T-helper 1 cell treated with Interleukin-12 subunit alpha and Interleukin-12 subunit beta and Interleukin-4 antibody, amounts not matched to agents 30 μg/mL and 1 μg/mL, for 36 hours (primary cell): ENCODE results near the gene IL6R.
A peak's percentile ranks its signal among the peaks of the same experiment; 100 is the strongest.
"Not testable (repeated sequence)": the region's sequence is repeated elsewhere in the genome, so short reads cannot be mapped to it uniquely, and the experiment has no call there.

ENCODE experiments used
- H3K27ac Mint-ChIP-seq: one replicate; pipeline ENCODE4 v1.8.0; 2021; ENCODE audit warnings: mild to moderate bottlenecking, mixed read lengths
- H3K27me3 Mint-ChIP-seq: one replicate; pipeline ENCODE4 v1.8.0; 2021; ENCODE audit warnings: low read depth, mixed read lengths
- H3K36me3 Mint-ChIP-seq: one replicate; pipeline ENCODE4 v1.8.0; 2021; ENCODE audit warnings: low read depth, mixed read lengths
- H3K4me1 Mint-ChIP-seq: one replicate; pipeline ENCODE4 v1.8.0; 2021; ENCODE audit warnings: low read depth, mixed read lengths
- H3K4me3 Mint-ChIP-seq: one replicate; pipeline ENCODE4 v1.8.0; 2021; ENCODE audit warnings: mild to moderate bottlenecking, moderate library complexity, mixed read lengths
- H3K9me3 Mint-ChIP-seq: one replicate; pipeline ENCODE4 v1.8.0; 2021; ENCODE audit warnings: mixed read lengths

The IL6R gene

DNA sequence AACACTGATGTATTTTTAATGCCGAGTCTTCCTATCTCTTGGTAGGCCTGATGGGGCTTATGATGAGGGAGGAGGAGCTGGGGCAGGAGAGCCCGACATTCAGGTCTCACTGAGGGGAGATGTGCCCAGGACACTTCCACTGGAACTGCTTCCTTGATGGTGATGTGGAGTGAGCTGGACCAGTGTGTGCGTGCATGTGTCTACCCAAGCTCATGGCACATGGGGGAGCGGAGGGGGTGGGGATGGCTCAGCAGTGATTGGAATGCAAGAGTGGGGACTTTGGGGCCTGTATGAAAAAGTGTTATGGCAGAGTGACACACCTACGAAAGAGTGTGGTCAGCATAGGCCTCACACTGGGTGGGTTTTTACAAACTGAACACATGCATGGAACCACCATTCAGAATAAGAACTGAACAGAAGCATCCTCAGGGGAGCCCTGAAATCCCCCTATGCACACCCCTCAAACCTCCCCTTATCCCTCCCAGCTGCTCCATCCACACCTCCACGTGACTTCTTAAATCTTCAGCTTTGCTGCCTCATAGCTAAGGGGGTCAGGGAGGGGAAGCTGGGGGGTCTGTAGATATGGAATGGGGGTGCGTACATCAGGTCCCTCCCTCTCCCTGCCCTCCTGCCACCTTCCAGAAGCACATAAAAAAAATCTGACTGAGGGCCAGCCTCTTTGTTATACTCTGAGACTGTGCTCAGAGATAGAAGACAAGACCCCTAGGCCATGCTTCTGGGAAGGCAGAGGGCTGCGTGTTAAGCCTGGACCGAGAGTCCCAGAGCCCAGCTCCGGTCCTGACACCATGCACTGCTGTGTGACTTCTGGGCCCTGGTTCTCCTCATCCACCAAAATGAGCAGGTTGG is 11.6 kb downstream of the IL6R start:
- peaks cover 27% of the 10 kb centered on the region for H3K4me1 Mint-ChIP-seq
- H3K36me3 Mint-ChIP-seq: no peaks in the 10 kb centered on the region
- H3K27ac Mint-ChIP-seq: no peak overlapping the region
- no peaks in the 10 kb centered on the region for H3K9me3 Mint-ChIP-seq
- H3K4me3 Mint-ChIP-seq: no peak overlapping the region
- H3K27me3 Mint-ChIP-seq: no peaks in the 10 kb centered on the region

- H3K4me1 Mint-ChIP-seq: peaks cover 27% of the 10 kb centered on the region
- no peaks in the 10 kb centered on the region for H3K36me3 Mint-ChIP-seq
- H3K4me3 Mint-ChIP-seq: no peak overlapping the region
- no peaks in the 10 kb centered on the region for H3K9me3 Mint-ChIP-seq
- no peaks in the 10 kb centered on the region for H3K27me3 Mint-ChIP-seq
- no peak overlapping the region for H3K27ac Mint-ChIP-seq
These were observed 12.1 kb downstream of the IL6R start for GRCh38 chr1:154417338-154417608.

DNA sequence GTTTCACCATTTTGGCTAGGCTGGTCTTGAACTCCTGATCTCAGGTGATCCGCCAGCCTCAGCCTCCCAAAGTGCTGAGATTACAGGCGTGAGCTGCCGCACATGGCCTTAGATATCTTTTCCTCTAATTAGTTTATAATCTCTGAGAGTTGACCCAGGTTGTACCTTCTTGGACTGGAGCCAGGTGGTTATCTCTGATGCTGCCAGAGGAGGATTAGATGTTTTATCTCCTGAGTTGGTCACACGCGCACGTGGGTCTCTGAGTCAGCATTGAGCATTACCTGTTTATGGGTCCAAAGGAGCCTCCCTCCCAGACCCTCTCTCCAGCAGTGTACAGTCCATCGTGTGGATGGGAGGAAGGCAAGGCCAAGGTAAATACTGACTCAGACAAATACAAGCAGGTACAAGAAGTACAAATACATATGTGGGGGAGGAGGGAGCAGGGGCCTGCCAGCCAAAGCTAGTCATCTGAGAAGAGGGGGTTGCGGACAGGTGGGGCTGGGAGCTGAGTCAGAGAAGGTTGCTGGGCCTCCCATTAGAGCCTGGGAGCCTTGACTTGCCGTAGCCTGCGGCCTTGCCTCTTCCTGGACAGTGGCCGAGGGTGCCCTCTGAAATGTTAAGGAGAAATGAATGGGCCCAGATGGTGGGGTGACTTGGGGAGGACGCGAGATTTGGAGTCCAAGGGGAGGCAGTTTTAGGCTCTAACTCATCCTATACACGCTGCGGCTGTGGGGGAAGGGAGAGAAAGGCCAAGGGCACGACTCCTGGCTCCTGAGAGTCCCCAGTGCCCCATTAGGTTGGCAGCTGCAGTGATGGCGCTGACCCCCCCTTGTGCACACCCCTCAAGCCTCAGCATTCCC is 13.1 kb downstream of the IL6R start:
- H3K27me3 Mint-ChIP-seq: no peaks in the 10 kb centered on the region
- H3K4me1 Mint-ChIP-seq: peaks cover 27% of the 10 kb centered on the region
- peak overlapping the region; percentile 68 for H3K27ac Mint-ChIP-seq
- no peak overlapping the region for H3K4me3 Mint-ChIP-seq
- no peaks in the 10 kb centered on the region for H3K9me3 Mint-ChIP-seq
- no peaks in the 10 kb centered on the region for H3K36me3 Mint-ChIP-seq

GRCh38 chr1:154418923-154419619 is 13.9 kb downstream of the IL6R start:
- H3K9me3 Mint-ChIP-seq: no peaks in the 10 kb centered on the region
- peak overlapping the region; percentile 57 for H3K4me3 Mint-ChIP-seq
- no peaks in the 10 kb centered on the region for H3K27me3 Mint-ChIP-seq
- H3K4me1 Mint-ChIP-seq: peaks cover 27% of the 10 kb centered on the region
- peak overlapping the region; percentile 68 for H3K27ac Mint-ChIP-seq
- H3K36me3 Mint-ChIP-seq: no peaks in the 10 kb centered on the region

- Mint-ChIP-seq H3K27ac (peak overlapping the region; percentile 68), H3K27me3 (no peaks in the 10 kb centered on the region), H3K4me3 (peak overlapping the region; percentile 57), H3K36me3 (no peaks in the 10 kb centered on the region), H3K9me3 (no peaks in the 10 kb centered on the region), H3K4me1 (peaks cover 27% of the 10 kb centered on the region)
These were observed 14.8 kb downstream of the IL6R start for GRCh38 chr1:154419620-154420571.

DNA sequence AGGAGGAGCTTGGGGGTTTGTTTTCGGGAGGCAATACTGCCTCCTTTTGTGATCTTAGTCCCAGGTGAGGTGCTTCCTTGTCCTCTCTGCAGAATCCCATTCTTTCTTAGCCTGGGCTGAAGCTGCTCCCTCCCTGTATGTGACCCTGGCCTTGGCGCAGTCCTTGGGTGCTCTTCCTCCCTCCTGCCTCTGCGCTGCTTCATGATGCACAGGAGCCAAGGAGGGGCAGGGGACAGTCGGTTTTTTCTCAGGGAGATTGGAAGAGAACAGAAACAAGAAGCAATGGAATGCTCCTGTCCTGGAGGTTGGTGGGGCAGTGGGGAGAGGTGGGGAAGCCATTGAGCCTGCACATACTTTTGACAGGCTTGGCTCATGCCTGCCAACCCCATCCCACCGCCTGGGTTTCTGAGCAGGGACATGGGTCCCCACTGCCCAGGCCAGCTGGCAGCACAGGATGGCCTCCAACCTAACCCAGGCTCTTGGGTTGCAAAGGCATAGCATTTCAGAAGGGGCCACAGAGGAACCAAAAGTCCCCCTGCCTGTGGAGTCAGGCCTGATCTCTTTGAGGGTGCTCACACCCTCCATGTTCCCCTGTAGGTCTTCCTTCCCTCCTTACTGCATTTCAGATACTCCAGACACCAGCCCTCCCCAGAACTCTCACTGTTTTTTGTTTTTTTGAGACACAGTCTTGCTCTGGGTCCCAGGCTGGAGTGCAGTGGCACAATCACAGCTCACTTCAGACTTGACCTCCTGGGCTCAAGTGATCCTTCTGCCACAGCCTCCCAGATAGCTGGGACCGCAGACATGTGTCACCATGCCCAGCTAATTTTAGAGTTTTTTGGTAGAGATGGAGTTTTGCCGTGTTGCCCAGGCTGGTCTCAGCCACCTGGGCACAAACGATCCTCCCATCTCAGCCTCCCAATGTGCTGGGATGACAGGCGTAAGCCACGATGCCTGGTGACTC is 16.1 kb downstream of the IL6R start:
- H3K9me3 Mint-ChIP-seq: no peaks in the 10 kb centered on the region
- H3K27ac Mint-ChIP-seq: no peak overlapping the region
- no peaks in the 10 kb centered on the region for H3K27me3 Mint-ChIP-seq
- peaks cover 31% of the 10 kb centered on the region for H3K4me1 Mint-ChIP-seq
- H3K36me3 Mint-ChIP-seq: no peaks in the 10 kb centered on the region
- H3K4me3 Mint-ChIP-seq: no peak overlapping the region

GRCh38 chr1:154422049-154422448 is 16.9 kb downstream of the IL6R start:
- not testable (repeated sequence) for H3K9me3 Mint-ChIP-seq, H3K4me3 Mint-ChIP-seq, H3K27me3 Mint-ChIP-seq, H3K27ac Mint-ChIP-seq, H3K36me3 Mint-ChIP-seq
- H3K4me1 Mint-ChIP-seq: peaks cover 31% of the 10 kb centered on the region

- H3K36me3 Mint-ChIP-seq: no peaks in the 10 kb centered on the region
- peaks cover 31% of the 10 kb centered on the region for H3K4me1 Mint-ChIP-seq
- no peaks in the 10 kb centered on the region for H3K27me3 Mint-ChIP-seq
- H3K27ac Mint-ChIP-seq: no peak overlapping the region
- H3K9me3 Mint-ChIP-seq: no peaks in the 10 kb centered on the region
- no peak overlapping the region for H3K4me3 Mint-ChIP-seq
These were observed 17.4 kb downstream of the IL6R start for GRCh38 chr1:154422521-154422920.

- Mint-ChIP-seq H3K36me3 (peaks cover under 1% of the 10 kb centered on the region), H3K27ac (no peak overlapping the region), H3K27me3 (no peaks in the 10 kb centered on the region), H3K9me3 (no peaks in the 10 kb centered on the region), H3K4me1 (peaks cover 26% of the 10 kb centered on the region), H3K4me3 (no peak overlapping the region)
These were observed 18.3 kb downstream of the IL6R start for GRCh38 chr1:154423304-154423987.

- peaks cover 23% of the 10 kb centered on the region for H3K4me1 Mint-ChIP-seq
These were observed 18.8 kb downstream of the IL6R start for GRCh38 chr1:154423988-154424326.

DNA sequence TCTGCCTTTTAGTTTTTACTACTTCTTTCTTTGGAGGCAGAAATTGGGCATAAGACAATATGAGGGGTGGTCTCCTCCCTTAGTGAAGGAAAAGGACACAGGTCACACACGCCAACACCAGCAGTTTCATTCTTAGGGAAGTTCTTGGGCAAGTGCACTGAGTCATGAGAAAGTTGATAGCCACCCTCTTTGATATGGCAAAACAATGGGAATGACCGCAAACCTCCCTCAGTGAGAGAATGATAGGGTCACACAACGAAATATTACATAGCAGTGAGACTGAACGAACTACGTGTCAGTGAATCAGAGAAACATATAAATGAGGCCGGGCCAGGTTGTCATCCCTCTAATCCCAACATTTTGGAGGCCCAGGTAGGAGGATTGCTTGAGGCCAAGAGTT is 20.0 kb downstream of the IL6R start:
- Mint-ChIP-seq H3K4me1 (peaks cover 10% of the 10 kb centered on the region), H3K4me3 (no peak overlapping the region), H3K27me3 (no peaks in the 10 kb centered on the region), H3K36me3 (peaks cover 2% of the 10 kb centered on the region), H3K27ac (no peak overlapping the region), H3K9me3 (no peaks in the 10 kb centered on the region)

More at GRCh38 chr1:154423988-154424326, 18.8 kb downstream of the IL6R start:
- Mint-ChIP-seq H3K27me3 (no peaks in the 10 kb centered on the region), H3K9me3 (no peaks in the 10 kb centered on the region), H3K4me3 (no peak overlapping the region), H3K27ac (no peak overlapping the region), H3K36me3 (peaks cover 2% of the 10 kb centered on the region)

GRCh38 chr1:154427173-154428139 is 22.3 kb downstream of the IL6R start:
- Mint-ChIP-seq H3K4me3 (no peak overlapping the region), H3K27me3 (no peaks in the 10 kb centered on the region), H3K27ac (no peak overlapping the region), H3K36me3 (peaks cover 2% of the 10 kb centered on the region), H3K9me3 (no peaks in the 10 kb centered on the region), H3K4me1 (peaks cover 14% of the 10 kb centered on the region)
